ENCODE measurements around the gene XAF1. TPM values are rescaled to one million over a fixed set of nuclear protein-coding genes. Genes with fewer than 3 reads are reported as not detected.
"Not testable (repeated sequence)": the region's sequence is repeated elsewhere in the genome, so short reads cannot be mapped to it uniquely, and the experiment has no call there.

The XAF1 gene
- total RNA-seq, 4 donors from 2014 or later, result 5.3 to 10.2 (median 6.6) TPM

DNA sequence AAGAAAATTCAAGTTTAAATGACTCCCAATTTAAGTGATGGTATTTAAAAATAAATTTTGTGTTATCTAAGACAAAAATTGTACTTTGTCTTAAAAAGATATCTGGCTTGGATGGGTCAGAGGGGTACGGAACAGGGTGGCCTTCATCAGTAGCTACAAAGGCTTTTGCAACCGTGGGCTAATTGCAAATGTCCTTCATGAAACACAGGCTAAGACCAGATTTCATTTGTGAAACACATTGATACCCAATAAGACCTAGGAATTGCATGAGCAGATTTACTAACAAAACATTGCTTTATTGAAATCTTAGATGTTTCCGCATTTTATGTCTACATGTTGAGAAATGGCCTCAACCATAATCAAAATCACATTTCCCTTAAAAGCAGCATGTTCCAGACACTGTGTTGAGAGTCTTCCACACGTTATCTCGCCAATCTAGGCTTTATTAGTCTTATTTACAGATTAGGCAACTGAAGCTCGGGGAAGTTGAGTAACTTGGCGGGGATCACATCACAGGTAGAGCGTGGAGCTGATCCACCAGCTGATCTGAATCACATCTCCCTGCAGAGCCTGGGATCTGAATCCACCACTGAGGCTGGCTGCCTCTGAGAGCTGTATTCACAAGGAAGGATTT is 42.0 kb downstream of the XAF1 start:
- intact Hi-C loops (cut with DNase I; ENCODE audit: low total_unique reads), result no loop called here
- no peak for TF ChIP-seq POLR2A (IDR thresholded peaks at IDR 0.05)
- no peak for TF ChIP-seq CTCF (IDR thresholded peaks at IDR 0.05)
- no peak for DNase-seq (ENCODE audit: low spot score in 2 of 2)
- H3K4me3 ChIP-seq (ENCODE audit: low read depth, poor library complexity, severe bottlenecking), result no peak overlapping the region
- 48 to 58% methylated on average over 8 of the region's 8 CpGs for WGBS, 2 donors

DNA sequence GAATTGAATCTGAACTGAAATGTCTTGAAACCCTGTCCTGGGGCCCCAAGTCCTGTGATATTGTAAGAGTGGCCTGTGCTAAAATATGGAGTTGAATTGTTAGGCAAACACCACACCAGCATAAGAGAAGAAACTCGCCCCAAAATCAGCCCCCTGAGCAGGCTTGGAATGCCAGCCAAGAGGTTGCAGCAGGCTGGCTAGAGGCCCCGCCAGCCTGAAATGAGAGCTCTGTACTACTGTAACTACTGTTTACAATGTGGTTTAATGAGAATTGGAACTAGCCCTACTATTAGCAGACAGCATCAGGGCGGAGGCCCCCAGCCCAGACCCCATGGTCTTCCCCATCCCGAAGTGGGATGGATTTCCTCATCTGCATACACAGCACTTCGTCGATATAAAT is 43.9 kb downstream of the XAF1 start:
- 81 to 83% methylated on average over 6 of the region's 6 CpGs for WGBS, 2 donors
- H3K4me3 ChIP-seq (ENCODE audit: low read depth, poor library complexity, severe bottlenecking), result no peak overlapping the region
- no peak for TF ChIP-seq CTCF (IDR thresholded peaks at IDR 0.05)
- no peak for TF ChIP-seq POLR2A (IDR thresholded peaks at IDR 0.05)
- DNase-seq (ENCODE audit: low spot score in 2 of 2), result no peak
- intact Hi-C loops (cut with DNase I; ENCODE audit: low total_unique reads), result no loop called here

DNA sequence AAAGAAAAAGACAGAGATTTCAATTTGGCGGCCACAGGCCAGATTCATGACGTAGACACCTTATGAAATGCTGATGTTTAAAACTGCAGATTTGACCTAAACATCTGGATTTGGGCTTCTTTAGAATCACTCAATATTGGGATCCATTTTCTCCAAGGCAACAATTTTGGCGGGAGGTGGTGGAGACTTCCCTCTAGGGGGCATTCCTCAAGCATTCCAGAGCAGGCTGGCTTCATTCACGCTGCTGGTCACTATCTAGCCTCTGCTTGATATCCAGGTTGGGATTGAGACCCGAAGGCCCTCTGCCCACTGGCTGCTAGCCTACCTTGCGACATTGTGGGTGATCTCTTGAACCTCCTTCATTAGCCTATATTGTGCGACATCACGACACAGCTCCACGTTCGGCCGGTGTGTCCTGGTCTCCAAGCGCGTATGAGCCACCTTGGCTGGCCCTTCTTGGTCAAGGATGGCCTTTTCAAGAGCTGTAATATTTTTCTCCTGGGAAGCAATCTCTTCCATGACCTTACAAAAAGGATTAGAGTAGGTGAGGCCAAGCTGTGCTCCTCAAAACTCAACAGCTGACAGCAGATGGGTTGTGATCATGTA is 44.7 kb downstream of the XAF1 start:
- TF ChIP-seq CTCF (IDR thresholded peaks at IDR 0.05) (no peak), POLR2A (IDR thresholded peaks at IDR 0.05) (no peak)
- intact Hi-C loops (cut with DNase I; ENCODE audit: low total_unique reads), result no loop called here
- 89 to 93% methylated on average over 13 of the region's 13 CpGs for WGBS, 2 donors
- no peak for DNase-seq (ENCODE audit: low spot score in 2 of 2)
- H3K4me3 ChIP-seq (ENCODE audit: low read depth, poor library complexity, severe bottlenecking), result no peak overlapping the region

DNA sequence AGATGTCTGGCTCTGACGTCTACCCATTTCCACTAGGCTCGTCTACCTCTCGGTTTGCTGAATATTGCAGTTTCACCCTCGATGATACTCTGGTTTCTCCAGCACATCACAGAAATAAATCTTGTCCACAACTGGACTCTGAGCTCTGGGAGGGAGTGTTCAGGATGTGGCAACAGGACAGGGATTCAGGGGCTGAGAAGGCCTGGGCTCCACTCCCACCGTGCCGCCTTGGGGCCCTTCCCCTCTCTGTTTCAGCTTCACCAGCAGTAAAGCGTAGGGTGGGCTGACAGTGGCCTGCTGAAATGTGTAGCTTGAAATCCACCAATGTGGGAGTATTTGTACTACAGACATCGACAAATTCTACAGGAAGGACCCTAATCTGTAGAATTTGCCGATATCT is 55.7 kb downstream of the XAF1 start:
- no peak overlapping the region for H3K4me3 ChIP-seq (ENCODE audit: low read depth, poor library complexity, severe bottlenecking)
- intact Hi-C loops (cut with DNase I; ENCODE audit: low total_unique reads), result no loop called here
- WGBS, 2 donors, result 91 to 93% methylated on average over 9 of the region's 9 CpGs
- TF ChIP-seq POLR2A (IDR thresholded peaks at IDR 0.05) (no peak), CTCF (IDR thresholded peaks at IDR 0.05) (no peak)
- DNase-seq (ENCODE audit: low spot score in 2 of 2), result no peak

DNA sequence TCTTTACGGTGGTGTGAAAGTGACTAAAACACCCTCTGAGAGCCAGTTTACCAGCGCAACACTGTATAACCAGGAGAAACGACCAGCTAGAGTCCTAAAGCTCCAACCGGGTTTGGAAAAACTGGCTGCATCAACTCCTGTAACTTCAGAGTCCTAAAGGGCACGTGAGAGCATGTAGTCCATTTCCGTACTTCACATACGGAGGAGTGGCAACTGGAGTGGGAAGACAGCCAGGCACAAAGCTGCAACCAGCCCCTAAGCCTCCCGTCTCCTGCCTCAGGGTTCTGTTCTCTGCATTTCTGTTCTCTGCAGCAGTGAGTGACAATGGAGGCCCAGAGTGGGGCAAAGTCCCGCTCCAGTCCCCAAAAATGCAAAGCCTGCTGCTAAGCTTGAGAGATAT is 56.4 kb downstream of the XAF1 start:
- TF ChIP-seq POLR2A (IDR thresholded peaks at IDR 0.05), result no peak
- no peak for TF ChIP-seq CTCF (IDR thresholded peaks at IDR 0.05)
- no peak overlapping the region for H3K4me3 ChIP-seq (ENCODE audit: low read depth, poor library complexity, severe bottlenecking)
- DNase-seq (ENCODE audit: low spot score in 2 of 2), result no peak
- WGBS, 2 donors, result 52 to 59% methylated on average over 9 of the region's 9 CpGs
- intact Hi-C loops (cut with DNase I; ENCODE audit: low total_unique reads), result no loop called here

- TF ChIP-seq CTCF (IDR thresholded peaks at IDR 0.05), result no peak
- TF ChIP-seq POLR2A (IDR thresholded peaks at IDR 0.05), result no peak
- no peak for DNase-seq (ENCODE audit: low spot score in 2 of 2)
- intact Hi-C loops (cut with DNase I; ENCODE audit: low total_unique reads), result no loop called here
- no peak overlapping the region for H3K4me3 ChIP-seq (ENCODE audit: low read depth, poor library complexity, severe bottlenecking)
- WGBS, 2 donors, result 84 to 93% methylated on average over 10 of the region's 10 CpGs
Measured at GRCh38 chr17:6815775-6816174, 59.9 kb downstream of the XAF1 start.

- DNase-seq (ENCODE audit: low spot score in 2 of 2); intact Hi-C loops (cut with DNase I; ENCODE audit: low total_unique reads); H3K4me3 ChIP-seq (ENCODE audit: low read depth, poor library complexity, severe bottlenecking): not testable (repeated sequence)
- whole genome bisulfite sequencing, 2 donors, result 80 to 83% methylated on average over 3 of the region's 3 CpGs
Measured at GRCh38 chr17:6816368-6816767, 60.5 kb downstream of the XAF1 start.

All from lower leg skin (tissue), 4 donors.